H1 (cell line): ENCODE measurements around the gene ASPN. TPM values are rescaled to one million over a fixed set of nuclear protein-coding genes. Genes with fewer than 3 reads are reported as not detected.

ENCODE experiments used
- CTCF ChIA-PET: fragments of 300-600 bp; sonication (Branson Sonifier 250); formaldehyde crosslinking; loops from one replicate; lab custom pipeline; 2021; ENCODE audit not compliant: partially characterized antibody; lab: Charles Lee
- POLR2A ChIA-PET: fragments of 300-600 bp; sonication (Branson Sonifier 250); formaldehyde crosslinking; loops from one replicate; lab custom pipeline; 2021; ENCODE audit warnings: inconsistent platforms; ENCODE audit not compliant: partially characterized antibody; lab: Charles Lee
- DNase-seq, 2 experiments: peaks; one replicate each; pipeline versions ENCODE4 v3.0.0 to v3.0.0-alpha.2; 2010 to 2022; ENCODE audit warnings: low spot score in 2 of 2, low read depth in 1 of 2, mixed read lengths in 1 of 2
- FAIRE-seq: peaks from 2 replicates; lab custom pipeline; 2011; peaks lifted over from hg19 to GRCh38; lab: Jason Lieb, UNC
- H2AFZ ChIP-seq: 2 replicates; pipeline ENCODE4 v1.8.1; 2012; ENCODE audit warnings: low read length, inconsistent platforms
- H2AK5ac ChIP-seq: 2 replicates; pipeline ENCODE4 v1.6.1; 2013; ENCODE audit warnings: low read depth, low read length
- H2BK120ac ChIP-seq: replicated peaks from 2 replicates; pipeline ENCODE3; 2013; ENCODE audit warnings: low read depth, low read length, inconsistent platforms
- H2BK12ac ChIP-seq: 2 replicates; pipeline ENCODE4 v1.6.1; 2013; ENCODE audit warnings: low read depth, low read length
- H2BK15ac ChIP-seq: 2 replicates; pipeline ENCODE4 v1.6.1; 2013; ENCODE audit warnings: low read length
- H2BK20ac ChIP-seq: 2 replicates; pipeline ENCODE4 v1.6.1; 2013; ENCODE audit warnings: low read length
- H2BK5ac ChIP-seq: 2 replicates; pipeline ENCODE4 v1.6.1; 2013; ENCODE audit warnings: low read depth, low read length
- H3K14ac ChIP-seq: 2 replicates; pipeline ENCODE4 v1.6.1; 2013; ENCODE audit warnings: inconsistent platforms; ENCODE audit not compliant: insufficient read length
- H3K18ac ChIP-seq: 2 replicates; pipeline ENCODE4 v1.6.1; 2013; ENCODE audit warnings: low read length; ENCODE audit errors: extremely low read depth
- H3K23ac ChIP-seq: 2 replicates; pipeline ENCODE4 v1.6.1; 2013; ENCODE audit warnings: inconsistent platforms; ENCODE audit not compliant: insufficient read length
- H3K23me2 ChIP-seq: 2 replicates; pipeline ENCODE4 v1.6.1; 2013; ENCODE audit warnings: low read depth, low read length
- H3K27ac ChIP-seq: 2 replicates; pipeline ENCODE4 v1.6.1; 2011; ENCODE audit warnings: low read depth, low read length, inconsistent platforms
- H3K27me3 ChIP-seq, 4 experiments: replicated peaks in 1 of 4; 1 replicate in 1 of 4; 2 replicates in 3 of 4; pipeline versions ENCODE4 v1.6.1 to v1.8.1; 2011 to 2013; ENCODE audit warnings: low read length in 3 of 4, mild to moderate bottlenecking in 3 of 4, inconsistent platforms in 2 of 4, mixed read lengths in 2 of 4, moderate library complexity in 1 of 4; ENCODE audit not compliant: control insufficient read depth in 3 of 4, insufficient read depth in 3 of 4; ENCODE audit errors: extremely low read depth in 1 of 4
- H3K36me3 ChIP-seq, 4 experiments: 2 replicates each; pipeline versions ENCODE4 v1.6.1 to v1.8.1; 2011 to 2013; ENCODE audit warnings: mild to moderate bottlenecking in 4 of 4, low read length in 3 of 4, moderate library complexity in 2 of 4, control low read depth in 1 of 4, inconsistent platforms in 1 of 4; ENCODE audit not compliant: insufficient read depth in 4 of 4, control insufficient read depth in 2 of 4
- H3K4ac ChIP-seq: replicated peaks from 2 replicates; pipeline ENCODE3; 2013; ENCODE audit warnings: low read length, low read depth, mixed read lengths, inconsistent platforms; ENCODE audit not compliant: insufficient read length
- H3K4me1 ChIP-seq, 4 experiments: replicated peaks in 1 of 4; 1 replicate in 1 of 4; 2 replicates in 3 of 4; pipeline versions ENCODE4 v1.6.1 to v1.8.1; 2011 to 2013; ENCODE audit warnings: low read length in 3 of 4, inconsistent platforms in 2 of 4, mixed read lengths in 1 of 4; ENCODE audit not compliant: insufficient read depth in 4 of 4, control insufficient read depth in 3 of 4
- H3K4me2 ChIP-seq, 2 experiments: 2 replicates each; pipeline versions ENCODE4 v1.6.1 to v1.8.1; 2011 to 2013; ENCODE audit warnings: low read depth in 2 of 2, low read length in 2 of 2, control low read depth in 1 of 2, inconsistent platforms in 1 of 2, mild to moderate bottlenecking in 1 of 2; ENCODE audit not compliant: insufficient read depth in 1 of 2
- H3K4me3 ChIP-seq, 4 experiments: fragments of 200-600, 300-600 bp in 1 of 4; sonication (generic), shearing (Covaris generic), sonication (Bioruptor Twin) in 1 of 4; 2 replicates each; pipeline versions ENCODE4 v1.5.1 to v1.8.1; 2011 to 2016; ENCODE audit warnings: low read length in 4 of 4, low read depth in 3 of 4, control low read depth in 2 of 4, inconsistent platforms in 2 of 4, mild to moderate bottlenecking in 2 of 4, mixed read lengths in 1 of 4, moderate library complexity in 1 of 4; ENCODE audit not compliant: insufficient read depth in 2 of 4; ENCODE audit errors: extremely low read depth in 1 of 4
- H3K56ac ChIP-seq: replicated peaks from 2 replicates; pipeline ENCODE3; 2013; ENCODE audit warnings: low read depth, mild to moderate bottlenecking, mixed read lengths, low read length, inconsistent platforms; ENCODE audit not compliant: insufficient read length
- H3K79me1 ChIP-seq: 2 replicates; pipeline ENCODE4 v1.6.1; 2013; ENCODE audit warnings: low read depth, low read length, control low read depth
- H3K79me2 ChIP-seq, 2 experiments: 2 replicates each; pipeline versions ENCODE4 v1.6.1 to v1.8.1; 2012 to 2013; ENCODE audit warnings: low read length in 2 of 2, mild to moderate bottlenecking in 2 of 2, inconsistent platforms in 1 of 2; ENCODE audit not compliant: insufficient read depth in 2 of 2, control insufficient read depth in 1 of 2
- H3K9ac ChIP-seq, 4 experiments: replicated peaks in 1 of 4; 1 replicate in 1 of 4; 2 replicates in 3 of 4; pipeline versions ENCODE4 v1.6.1 to v1.8.1; 2011 to 2013; ENCODE audit warnings: low read depth in 3 of 4, low read length in 3 of 4, control low read depth in 2 of 4, mild to moderate bottlenecking in 2 of 4, moderate library complexity in 2 of 4, inconsistent platforms in 1 of 4; ENCODE audit errors: extremely low read depth in 1 of 4
- H3K9me3 ChIP-seq, 2 experiments: 2 replicates each; pipeline versions ENCODE4 v1.6.1 to v1.8.1; 2012 to 2013; ENCODE audit warnings: mild to moderate bottlenecking in 2 of 2, moderate library complexity in 2 of 2, control low read depth in 1 of 2, inconsistent platforms in 1 of 2, low read depth in 1 of 2, low read length in 1 of 2, mixed read lengths in 1 of 2; ENCODE audit not compliant: insufficient read depth in 2 of 2
- H4K20me1 ChIP-seq, 2 experiments: replicated peaks in 1 of 2; 2 replicates each; pipeline versions ENCODE3 to v1.8.1; 2011 to 2013; ENCODE audit warnings: inconsistent platforms in 2 of 2, low read length in 2 of 2, mild to moderate bottlenecking in 1 of 2; ENCODE audit not compliant: insufficient read depth in 2 of 2, control insufficient read depth in 1 of 2
- H4K5ac ChIP-seq: 2 replicates; pipeline ENCODE4 v1.6.1; 2013; ENCODE audit warnings: low read length, low read depth, mixed read lengths, inconsistent platforms; ENCODE audit not compliant: insufficient read length
- H4K8ac ChIP-seq: 2 replicates; pipeline ENCODE4 v1.8.0; 2013; ENCODE audit warnings: mild to moderate bottlenecking, moderate library complexity, low read length, inconsistent platforms; ENCODE audit not compliant: insufficient read depth; ENCODE audit errors: extremely low read depth
- H4K91ac ChIP-seq: replicated peaks from 2 replicates; pipeline ENCODE3; 2013; ENCODE audit warnings: low read length, mixed read lengths, inconsistent platforms; ENCODE audit not compliant: insufficient read length
- CEBPB ChIP-seq: IDR thresholded peaks from 2 replicates; pipeline ENCODE4 v1.6.1; 2012; ENCODE audit warnings: low read depth, low read length
- CTBP2 ChIP-seq: IDR thresholded peaks from 2 replicates; pipeline ENCODE4 v1.7.0; 2011; ENCODE audit warnings: borderline replicate concordance, mild to moderate bottlenecking, moderate library complexity, mixed read lengths, low read length; ENCODE audit not compliant: insufficient read depth, insufficient read length
- RNF2 ChIP-seq: fragments of 200-900, 300-1000 bp; sonication (generic); IDR thresholded peaks from 2 replicates; pipeline ENCODE4 v1.7.1; 2016; ENCODE audit warnings: borderline replicate concordance, low read depth, mild to moderate bottlenecking, antibody characterized with exemption, low read length; ENCODE audit not compliant: poor library complexity, severe bottlenecking; ENCODE audit errors: missing control alignments
- SIN3A ChIP-seq, 2 experiments: IDR thresholded peaks in 1 of 2; conservative IDR thresholded peaks in 1 of 2; 2 replicates each; pipeline ENCODE4 v1.6.1; 2011 to 2012; ENCODE audit warnings: low read length in 2 of 2, improper control_type of control experiment in 1 of 2, low read depth in 1 of 2, mild to moderate bottlenecking in 1 of 2
- SP1 ChIP-seq: IDR thresholded peaks from 2 replicates; pipeline ENCODE4 v1.6.1; 2011; ENCODE audit warnings: low read depth, low read length
- TAF7 ChIP-seq: optimal IDR thresholded peaks from 2 replicates; pipeline ENCODE3; 2011; ENCODE audit warnings: low read depth, mild to moderate bottlenecking, inconsistent platforms, low read length, moderate library complexity, borderline replicate concordance
- WGBS, 2 experiments: shearing (Covaris generic) in 1 of 2; methylation state at CpG; one replicate each; pipeline versions ENCODE4 v1.1.6 to v1.1.7; 2013 to 2015; ENCODE audit warnings: low lambda C conversion rate in 2 of 2, mixed read lengths in 2 of 2, inconsistent platforms in 1 of 2, low coverage in 1 of 2, missing lambda C conversion rate in 1 of 2; ENCODE audit not compliant: insufficient replicate concordance in 2 of 2, insufficient coverage in 1 of 2, insufficient read length in 1 of 2; ENCODE audit errors: extremely low coverage in 1 of 2, missing lambda C conversion rate in 1 of 2; 5-methylcytosine and 5-hydroxymethylcytosine counted together
- polyA plus RNA-seq, 7 experiments: library from polyadenylated mRNA; depleted of rRNA in 3 of 7; stranded (reverse) in 5 of 7; unstranded in 2 of 7; fragments of >200 nt in 5 of 7; fragments of 200-250 nt in 2 of 7; gene quantifications; 1 replicate in 5 of 7; 2 replicates in 1 of 7; 4 replicates in 1 of 7; pipeline versions ENCODE4 v1.2.1 to v1.2.3, GENCODE V29; 2011 to 2013; ENCODE audit warnings: missing spikeins in 2 of 7, mixed read lengths in 2 of 7
- total RNA-seq: library from RNA; stranded (reverse); fragmentation: NEBNext Ultra II Directional; extraction: Animal tissue kit (Norgen Biotek cat#: 25700); gene quantifications from 2 replicates; pipeline ENCODE4 v1.2.1, GENCODE V29; 2021
- TF ChIP-seq, protein P1 (sequence below): IDR thresholded peaks from 2 replicates; pipeline ENCODE4 v1.6.1; 2012; ENCODE audit warnings: low read length, inconsistent platforms
- TF ChIP-seq, protein P2 (sequence below): IDR thresholded peaks from 2 replicates; pipeline ENCODE4 v1.6.1; 2011; ENCODE audit warnings: low read length, improper control_type of control experiment

The ASPN gene
- total and polyA plus RNA-seq, 2 of the 8 experiments (the other 6 are each of a cell fraction or from before 2014, with no cell fraction given): not detected

DNA sequence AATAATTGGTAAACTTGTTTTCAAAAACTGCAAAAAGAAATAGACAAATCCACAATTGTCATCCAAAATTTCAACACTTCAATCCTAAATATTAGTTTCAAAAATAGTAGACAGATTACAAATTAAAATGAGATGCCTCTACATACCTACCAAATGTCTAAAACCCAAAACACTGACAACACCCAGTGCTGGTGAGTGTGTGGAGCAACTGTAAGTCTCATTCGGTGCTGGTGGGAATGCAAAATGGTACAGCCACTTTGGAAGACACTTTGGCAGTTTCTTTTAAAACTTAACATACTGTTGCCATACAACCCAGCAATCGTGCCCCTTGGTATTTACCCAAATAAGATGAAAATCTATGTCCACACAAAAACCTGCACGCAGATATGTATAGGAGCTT is 46.8 kb upstream of the ASPN start:
- no peak overlapping the region for H2BK120ac ChIP-seq
- DNase-seq (no peak), FAIRE-seq (no peak)
- H2AK5ac ChIP-seq: no peak overlapping the region
- H4K91ac ChIP-seq: no peak overlapping the region
- CTCF ChIA-PET: no interaction called here
- no peaks in the 10 kb centered on the region for H3K4me1 ChIP-seq
- H3K9ac ChIP-seq: no peak overlapping the region
- no peak overlapping the region for H3K4me3 ChIP-seq
- H3K18ac ChIP-seq: no peak overlapping the region
- no peak overlapping the region for H2AFZ ChIP-seq
- H2BK12ac ChIP-seq: no peak overlapping the region
- no peaks in the 10 kb centered on the region for H3K23me2 ChIP-seq
- H3K79me1 ChIP-seq: no peaks in the 10 kb centered on the region
- H3K9me3 ChIP-seq: no peaks in the 10 kb centered on the region
- H3K79me2 ChIP-seq: no peaks in the 10 kb centered on the region
- H2BK5ac ChIP-seq: no peak overlapping the region
- no peak overlapping the region for H3K4me2 ChIP-seq
- H4K20me1 ChIP-seq: no peaks in the 10 kb centered on the region
- no peak overlapping the region for H4K5ac ChIP-seq
- no peak overlapping the region for H3K27ac ChIP-seq
- POLR2A ChIA-PET: no interaction called here
- H3K23ac ChIP-seq: no peak overlapping the region
- no peaks in the 10 kb centered on the region for H3K27me3 ChIP-seq
- H3K14ac ChIP-seq: no peak overlapping the region
- H3K56ac ChIP-seq: no peak overlapping the region
- H2BK20ac ChIP-seq: no peak overlapping the region
- H2BK15ac ChIP-seq: no peak overlapping the region
- WGBS, 2 experiments: 89% methylated on average over 3 of the region's 3 CpGs; no CpG with 5 or more reads in 1 of the 2 experiments
- H3K36me3 ChIP-seq: no peaks in the 10 kb centered on the region
- no peak overlapping the region for H3K4ac ChIP-seq
- no peak overlapping the region for H4K8ac ChIP-seq
- TF ChIP-seq TAF7 (no peak), SP1 (no peak), RNF2 (no peak), CTBP2 (no peak), SIN3A (conservative IDR thresholded peaks at IDR 0.05 in 1 of 2, IDR thresholded peaks at IDR 0.05 in 1 of 2; ENCODE audit: low read depth in 1 of 2, low read length in 2 of 2) (no peak), CEBPB (no peak)
- TF ChIP-seq, protein P1, sequence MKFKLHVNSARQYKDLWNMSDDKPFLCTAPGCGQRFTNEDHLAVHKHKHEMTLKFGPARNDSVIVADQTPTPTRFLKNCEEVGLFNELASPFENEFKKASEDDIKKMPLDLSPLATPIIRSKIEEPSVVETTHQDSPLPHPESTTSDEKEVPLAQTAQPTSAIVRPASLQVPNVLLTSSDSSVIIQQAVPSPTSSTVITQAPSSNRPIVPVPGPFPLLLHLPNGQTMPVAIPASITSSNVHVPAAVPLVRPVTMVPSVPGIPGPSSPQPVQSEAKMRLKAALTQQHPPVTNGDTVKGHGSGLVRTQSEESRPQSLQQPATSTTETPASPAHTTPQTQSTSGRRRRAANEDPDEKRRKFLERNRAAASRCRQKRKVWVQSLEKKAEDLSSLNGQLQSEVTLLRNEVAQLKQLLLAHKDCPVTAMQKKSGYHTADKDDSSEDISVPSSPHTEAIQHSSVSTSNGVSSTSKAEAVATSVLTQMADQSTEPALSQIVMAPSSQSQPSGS: no peak
- TF ChIP-seq, protein P2, sequence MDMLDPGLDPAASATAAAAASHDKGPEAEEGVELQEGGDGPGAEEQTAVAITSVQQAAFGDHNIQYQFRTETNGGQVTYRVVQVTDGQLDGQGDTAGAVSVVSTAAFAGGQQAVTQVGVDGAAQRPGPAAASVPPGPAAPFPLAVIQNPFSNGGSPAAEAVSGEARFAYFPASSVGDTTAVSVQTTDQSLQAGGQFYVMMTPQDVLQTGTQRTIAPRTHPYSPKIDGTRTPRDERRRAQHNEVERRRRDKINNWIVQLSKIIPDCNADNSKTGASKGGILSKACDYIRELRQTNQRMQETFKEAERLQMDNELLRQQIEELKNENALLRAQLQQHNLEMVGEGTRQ: no peak
